Renal cortex interstitium (tissue), 11 donors: ENCODE results near the gene PHRF1. TPM values are rescaled to one million over a fixed set of nuclear protein-coding genes. Genes with fewer than 3 reads are reported as not detected.

ENCODE experiments used
- DNase-seq, 11 donors: peaks; one replicate each; pipeline ENCODE4 v3.0.0-alpha.2; 2013; ENCODE audit warnings: low read depth in 9 of 11, low spot score in 4 of 11; ENCODE audit errors: extremely low read depth in 1 of 11
- polyA plus RNA-seq, 3 donors: library from polyadenylated mRNA; unstranded; fragments of 120-200 nt; gene quantifications; one replicate each; pipeline ENCODE4 v1.2.1, GENCODE V29; 2013; ENCODE audit not compliant: insufficient read length in 3 of 3

Gene PHRF1
- polyA plus RNA-seq, 3 donors: 18.6 to 27.7 (median 27.0) TPM

DNA sequence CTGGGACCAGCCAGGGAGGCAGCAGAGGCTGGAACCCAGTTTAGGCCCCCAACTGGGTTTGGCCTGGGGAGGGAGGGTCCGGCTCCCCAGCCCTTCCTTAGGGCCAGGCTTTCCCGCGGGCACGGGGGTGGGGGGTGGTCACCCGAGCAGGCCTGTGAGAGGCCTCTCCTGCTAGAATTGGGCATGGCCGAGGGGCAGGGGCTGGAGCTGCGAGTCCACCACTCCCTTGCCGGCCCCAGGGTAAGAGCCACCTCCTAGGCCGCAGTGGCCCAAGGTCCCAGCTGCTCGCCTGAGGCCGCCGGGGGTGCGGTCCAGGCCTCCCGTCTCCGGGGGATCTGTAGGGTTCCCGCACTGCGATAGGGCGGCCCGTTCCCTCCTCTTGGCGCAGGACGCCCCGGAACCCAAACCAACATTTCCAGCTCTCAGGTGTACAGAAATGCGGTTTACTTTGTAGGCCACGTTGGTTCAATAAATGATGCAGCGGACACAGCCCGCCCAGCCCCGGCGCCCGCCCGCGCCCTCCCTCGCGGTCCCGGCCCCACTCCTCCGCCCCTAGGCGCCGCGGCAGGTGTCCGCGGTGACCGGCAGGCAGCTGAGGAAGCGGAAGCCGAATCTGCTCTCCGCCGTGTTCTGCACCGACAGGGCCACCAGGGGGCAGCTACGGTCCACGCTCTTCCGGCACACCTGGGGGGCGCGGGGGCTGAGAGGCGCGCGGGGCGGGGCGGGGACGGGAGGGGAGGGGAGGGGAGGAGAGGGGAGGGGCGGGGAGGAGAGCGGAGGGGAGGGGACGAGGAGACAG, 21.6 kb upstream of the PHRF1 start:
- peak in 4 of 11 donors; percentile 54 to 76 (median 64) for DNase-seq

DNA sequence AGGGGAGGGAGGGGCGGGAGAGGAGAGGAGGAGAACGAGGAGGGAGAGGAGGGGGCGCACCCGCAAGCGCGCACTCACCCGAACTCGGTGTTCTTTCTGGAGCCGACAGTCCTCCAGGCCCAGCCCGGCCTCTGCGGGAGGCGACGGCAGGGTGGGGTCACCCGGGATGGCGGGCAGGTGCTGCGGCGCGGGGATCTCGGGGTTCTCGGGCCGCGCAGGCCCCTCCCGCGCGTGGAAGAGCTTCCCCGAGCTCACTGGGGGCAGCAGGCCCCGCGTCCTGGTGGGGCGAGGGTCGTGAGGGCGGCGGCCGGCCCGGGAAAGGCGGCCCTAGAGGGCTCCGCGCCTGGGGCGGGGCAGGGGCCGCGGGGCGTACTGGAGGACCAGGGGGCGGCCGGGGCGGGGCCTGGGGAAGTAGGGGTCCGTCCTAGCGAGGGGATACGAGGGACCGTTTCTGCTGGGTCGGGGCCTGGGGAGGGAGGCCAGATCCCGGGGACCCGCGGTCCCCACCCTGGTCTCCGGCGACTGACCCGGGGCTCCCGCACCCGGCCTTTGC, 21.0 kb upstream of the PHRF1 start:
- no peak for DNase-seq

DNA sequence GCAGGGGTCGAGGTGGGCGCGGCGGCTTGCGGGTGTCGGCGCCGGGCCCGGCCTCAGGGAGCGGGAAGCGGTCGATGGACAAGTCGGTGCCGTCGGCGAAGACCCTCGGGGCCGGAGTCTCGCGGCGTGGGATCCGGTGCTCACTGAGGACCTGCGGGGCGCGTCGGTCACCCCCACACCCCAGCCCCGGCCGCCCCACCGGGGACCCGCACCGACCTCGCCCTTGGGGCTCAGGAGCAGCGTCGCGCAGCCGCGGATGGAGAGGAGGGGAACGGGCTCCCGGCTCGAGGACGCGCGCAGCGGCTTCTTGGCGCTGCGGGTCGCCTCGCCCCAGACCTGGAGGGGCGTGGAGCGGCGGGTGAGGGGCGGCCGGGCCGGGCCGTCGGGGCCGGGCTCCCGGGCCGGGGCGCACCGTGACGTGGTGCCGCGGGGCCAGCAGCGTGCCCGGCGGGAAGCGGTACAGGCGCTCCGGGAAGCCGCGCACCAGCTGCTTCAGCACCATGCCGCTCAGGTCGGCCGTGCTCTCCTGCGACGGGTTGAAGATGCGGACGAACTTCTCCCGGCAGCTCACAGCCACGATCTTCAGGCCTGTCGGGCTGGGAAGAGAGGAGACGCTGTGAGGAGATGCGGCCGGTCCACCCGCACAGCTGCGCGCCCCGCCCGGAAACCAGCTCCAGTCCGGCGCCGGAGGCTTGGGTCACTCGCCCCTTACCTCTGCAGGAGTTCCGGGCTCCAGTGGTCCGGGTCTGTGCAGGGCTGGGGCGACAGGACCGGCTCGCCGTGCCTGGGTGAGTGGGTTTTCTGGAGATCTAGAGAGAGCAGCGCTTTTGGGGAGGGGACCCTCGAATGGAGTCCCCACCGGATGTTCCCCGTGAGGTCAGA, 20.2 kb upstream of the PHRF1 start:
- no peak for DNase-seq

DNA sequence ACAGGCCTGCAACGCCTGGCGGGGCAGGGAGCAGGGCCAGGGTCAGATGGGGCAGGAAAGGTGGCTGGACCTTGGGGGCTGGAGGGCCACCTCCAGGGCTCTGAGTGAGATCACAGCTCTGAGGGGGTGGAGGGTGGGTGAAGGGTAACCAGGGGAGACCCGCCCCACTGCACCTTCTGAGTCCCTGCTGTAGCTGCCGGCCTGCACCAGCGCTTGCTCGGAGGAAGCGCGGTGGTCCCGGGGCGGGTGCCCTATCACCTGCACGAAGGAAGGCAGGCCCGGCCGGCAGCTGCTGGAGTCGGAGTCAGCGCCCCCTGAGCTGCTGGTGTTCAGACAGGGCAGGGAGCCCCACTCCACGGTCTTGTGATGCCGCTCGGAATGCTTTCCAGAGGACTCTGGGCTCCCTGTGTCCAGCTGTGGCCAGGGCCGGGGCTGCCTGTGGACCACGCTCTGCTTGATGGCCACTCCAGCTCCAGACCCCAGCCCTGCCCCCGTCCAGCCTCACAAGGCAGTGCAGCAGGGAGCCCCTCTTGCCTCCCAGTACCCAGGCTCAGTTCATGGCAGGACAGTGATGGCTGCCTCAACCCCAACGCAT, 19.5 kb upstream of the PHRF1 start:
- no peak for DNase-seq

DNA sequence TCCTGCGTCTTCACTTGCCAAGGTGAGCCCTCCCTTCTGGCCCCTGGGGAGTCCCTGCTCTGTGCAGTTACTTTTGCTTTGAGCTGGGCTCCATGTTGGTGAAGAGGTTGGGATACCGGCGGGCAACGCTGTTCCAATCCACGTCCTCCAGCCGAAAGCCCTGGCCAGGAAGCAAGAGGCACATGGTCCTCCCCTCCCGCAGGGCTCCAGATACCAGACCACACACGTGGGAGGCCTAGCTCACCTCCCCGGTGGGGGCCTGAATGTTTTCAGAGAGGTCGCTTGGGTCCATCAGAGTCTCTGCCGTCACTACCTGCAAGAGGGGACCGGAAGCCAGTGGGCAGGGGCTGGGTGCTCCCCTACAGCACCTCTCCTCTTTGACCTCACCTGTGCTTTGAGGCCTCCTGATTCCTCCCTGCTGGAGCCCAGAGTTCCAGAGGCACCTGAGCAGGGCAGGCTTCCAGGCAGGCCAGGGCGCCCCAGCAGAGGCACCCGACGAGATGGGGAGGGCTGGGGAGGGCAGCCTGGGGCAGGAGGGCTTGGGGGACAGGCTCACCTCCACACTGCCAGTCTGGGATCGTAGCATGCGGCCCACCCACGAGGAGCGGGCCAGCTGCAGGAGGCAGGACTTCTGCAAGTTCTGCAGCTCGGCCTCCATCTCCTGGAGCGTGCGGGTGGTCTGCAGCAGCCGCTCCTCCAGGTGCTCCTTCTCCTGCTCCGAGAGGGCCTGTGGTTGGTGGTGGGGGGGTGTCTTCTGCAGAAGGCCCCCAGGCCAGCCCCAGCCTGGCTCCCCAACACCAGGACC, 18.7 kb upstream of the PHRF1 start:
- no peak for DNase-seq

DNA sequence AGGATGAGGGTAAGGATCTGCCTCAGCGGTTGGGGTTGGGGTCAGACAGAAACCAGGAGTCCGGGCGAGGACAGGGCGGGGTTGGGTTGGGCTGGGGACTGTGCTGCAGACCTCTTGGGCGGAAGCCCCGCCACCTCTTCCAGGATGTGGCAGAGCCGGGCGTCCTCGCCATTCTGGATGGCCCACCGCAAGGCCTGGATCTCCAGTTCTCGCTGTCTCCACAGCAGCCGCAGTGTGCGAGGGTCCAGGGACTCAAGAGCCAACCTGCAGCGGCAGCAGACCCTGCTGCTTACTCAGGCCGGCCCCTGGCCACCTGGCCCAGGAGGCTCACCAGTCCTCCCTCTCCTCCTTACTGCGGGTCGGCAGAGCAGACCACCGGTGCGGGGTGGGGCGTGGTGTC, 17.8 kb upstream of the PHRF1 start:
- no peak for DNase-seq

DNA sequence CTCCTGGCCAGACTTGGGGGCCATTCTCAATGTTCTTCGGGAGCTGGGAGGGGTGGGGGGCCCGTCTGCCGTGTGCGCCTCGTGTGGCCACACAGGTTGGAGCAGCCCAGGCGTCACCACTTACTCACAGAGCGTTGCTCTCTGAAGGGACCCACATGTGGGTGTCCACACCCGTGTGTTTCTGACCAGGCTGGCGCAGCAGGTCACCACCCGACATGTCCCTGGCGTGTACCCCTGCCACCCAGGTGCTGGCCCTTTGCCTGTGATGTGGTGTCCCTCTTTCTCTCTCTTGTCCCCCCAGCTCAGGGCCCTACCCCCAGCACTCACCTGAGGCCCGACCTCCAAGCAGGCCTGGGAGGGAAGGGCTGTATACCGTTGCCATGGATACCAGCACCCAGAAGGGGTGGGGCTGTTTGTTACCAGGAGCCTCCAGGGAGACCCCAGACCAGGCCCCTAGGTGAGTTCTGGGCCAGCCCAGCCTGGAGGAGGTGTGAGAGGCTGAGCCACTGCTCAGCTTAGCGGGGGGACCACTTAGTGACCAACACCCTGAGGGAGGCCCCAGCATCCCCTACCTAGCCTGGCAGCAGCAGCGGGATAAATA, 17.1 kb upstream of the PHRF1 start:
- no peak for DNase-seq

DNA sequence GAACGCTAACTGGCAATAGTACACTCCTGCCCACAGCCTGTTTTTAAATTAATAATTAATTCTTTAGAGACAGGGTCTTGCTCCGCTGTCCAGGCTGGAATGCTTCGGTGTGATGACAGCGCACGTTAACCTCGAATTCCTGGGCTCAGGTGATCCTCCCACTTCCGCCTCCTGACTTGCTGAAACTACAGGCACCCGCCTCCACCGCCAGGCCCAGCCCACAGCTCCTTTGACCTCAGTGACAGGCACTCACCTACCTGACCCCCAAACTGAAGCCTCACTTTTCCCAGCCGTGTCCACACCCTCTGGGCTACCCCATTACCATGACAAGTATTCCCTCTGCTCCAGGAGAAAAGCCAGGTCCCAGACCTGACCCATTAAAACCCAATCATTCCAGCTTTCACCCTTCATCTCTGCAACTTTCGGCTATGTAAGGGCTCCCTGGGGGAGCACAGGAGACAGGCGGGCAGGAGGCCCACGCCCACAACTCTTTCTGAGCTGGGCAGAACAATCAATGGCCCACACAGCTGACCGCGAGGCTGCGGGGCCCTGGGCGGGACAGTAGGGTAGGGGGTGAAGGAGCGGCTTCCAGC, 16.5 kb upstream of the PHRF1 start:
- DNase-seq: no peak

DNA sequence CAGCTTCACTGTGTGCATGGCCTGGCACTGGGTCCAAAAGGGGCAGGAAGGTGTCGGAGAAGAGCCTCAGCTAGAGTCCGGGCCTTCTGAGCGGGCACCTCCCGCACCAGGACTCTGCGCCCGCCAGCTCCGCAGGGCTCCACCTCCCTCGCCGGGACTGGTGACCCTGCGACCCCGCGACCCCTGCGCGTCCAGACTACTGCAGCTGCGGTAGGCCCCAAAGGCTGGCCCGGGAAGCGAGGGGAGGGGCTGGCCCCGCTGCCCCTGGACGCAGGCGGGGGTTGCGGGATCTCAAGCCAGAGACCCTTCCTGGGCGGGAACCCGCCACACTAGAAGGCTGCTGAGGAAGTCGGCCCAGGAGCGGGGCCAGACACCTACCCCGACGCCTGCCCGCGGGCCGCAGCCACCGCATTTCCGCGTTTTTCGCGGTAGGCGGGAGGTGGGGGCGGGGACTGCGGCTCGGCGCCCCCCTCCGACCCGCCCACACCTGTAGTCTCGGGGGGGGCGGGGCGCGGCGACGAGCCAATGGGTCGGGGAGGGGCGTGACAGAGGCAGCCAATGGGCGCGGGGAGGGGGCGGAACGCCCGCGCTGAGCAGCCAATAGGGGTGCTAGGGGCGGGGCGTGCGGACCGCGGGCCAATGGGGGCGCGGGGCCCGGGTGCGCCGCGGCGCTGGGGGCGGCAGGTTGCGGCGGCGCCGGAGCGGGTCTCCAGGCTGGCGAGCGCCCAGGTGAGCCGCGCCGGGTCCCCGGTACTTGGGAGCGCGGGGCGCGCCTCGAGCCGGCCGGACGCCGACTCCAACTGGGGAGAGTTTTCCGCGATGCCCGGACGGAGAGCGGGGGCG, 15.7 kb upstream of the PHRF1 start, which contains the start of the genes LMNTD2 and RASSF7:
Gene LMNTD2, minus strand, starts transcription at position 434 of the 843 bp plus-strand sequence. Its CDS starts 22 bp downstream, at position 412.
Gene RASSF7, plus strand, starts transcription at position 666 of the 843 bp plus-strand sequence. CDS start 799 bp downstream, outside the sequence.
- DNase-seq: peak in 8 of 11 donors; percentile 72 to 88 (median 80)

DNA sequence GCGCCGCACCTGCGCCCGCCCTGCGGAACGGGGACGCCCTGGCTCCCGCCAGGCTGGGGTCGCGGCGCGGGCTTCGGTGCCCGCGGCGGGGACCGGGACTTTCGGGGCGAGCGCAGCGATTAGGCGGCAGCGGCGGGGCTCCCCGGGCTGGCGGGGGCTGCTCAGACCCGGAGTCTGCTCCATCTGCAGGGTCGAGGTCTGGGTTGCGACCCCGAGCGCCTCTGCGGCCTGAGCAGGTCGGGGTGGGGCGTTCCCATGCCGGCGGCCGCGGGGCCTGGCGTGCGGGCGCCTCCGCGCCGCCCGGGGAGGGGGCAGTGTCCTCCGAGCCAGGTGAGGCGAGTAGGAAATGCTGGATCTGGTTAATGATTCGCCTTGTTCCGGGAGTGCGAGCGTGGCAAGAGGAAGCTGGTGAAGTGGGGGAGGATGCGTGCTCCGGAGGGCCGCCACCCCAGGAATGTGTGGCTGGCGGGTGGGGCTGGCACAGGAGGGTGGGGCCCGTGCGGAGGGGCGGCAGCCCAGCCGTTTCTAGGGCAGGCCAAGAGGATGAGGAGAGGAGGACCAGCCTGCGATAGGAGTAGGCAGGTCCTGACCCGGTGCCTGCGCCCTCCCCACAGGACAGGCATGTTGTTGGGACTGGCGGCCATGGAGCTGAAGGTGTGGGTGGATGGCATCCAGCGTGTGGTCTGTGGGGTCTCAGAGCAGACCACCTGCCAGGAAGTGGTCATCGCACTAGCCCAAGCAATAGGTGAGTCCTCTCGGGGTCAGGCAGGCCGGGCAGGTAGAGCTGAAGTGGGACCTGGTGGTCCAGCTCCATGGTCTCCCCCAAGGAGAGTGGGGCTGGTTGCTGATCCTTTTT, 14.9 kb upstream of the PHRF1 start:
- DNase-seq: peak in 7 of 11 donors; percentile 56 to 87 (median 71)

DNA sequence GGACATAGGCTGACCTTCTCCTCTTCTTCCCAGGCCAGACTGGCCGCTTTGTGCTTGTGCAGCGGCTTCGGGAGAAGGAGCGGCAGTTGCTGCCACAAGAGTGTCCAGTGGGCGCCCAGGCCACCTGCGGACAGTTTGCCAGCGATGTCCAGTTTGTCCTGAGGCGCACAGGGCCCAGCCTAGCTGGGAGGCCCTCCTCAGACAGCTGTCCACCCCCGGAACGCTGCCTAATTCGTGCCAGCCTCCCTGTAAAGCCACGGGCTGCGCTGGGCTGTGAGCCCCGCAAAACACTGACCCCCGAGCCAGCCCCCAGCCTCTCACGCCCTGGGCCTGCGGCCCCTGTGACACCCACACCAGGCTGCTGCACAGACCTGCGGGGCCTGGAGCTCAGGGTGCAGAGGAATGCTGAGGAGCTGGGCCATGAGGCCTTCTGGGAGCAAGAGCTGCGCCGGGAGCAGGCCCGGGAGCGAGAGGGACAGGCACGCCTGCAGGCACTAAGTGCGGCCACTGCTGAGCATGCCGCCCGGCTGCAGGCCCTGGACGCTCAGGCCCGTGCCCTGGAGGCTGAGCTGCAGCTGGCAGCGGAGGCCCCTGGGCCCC, 14.1 kb upstream of the PHRF1 start:
- no peak for DNase-seq

DNA sequence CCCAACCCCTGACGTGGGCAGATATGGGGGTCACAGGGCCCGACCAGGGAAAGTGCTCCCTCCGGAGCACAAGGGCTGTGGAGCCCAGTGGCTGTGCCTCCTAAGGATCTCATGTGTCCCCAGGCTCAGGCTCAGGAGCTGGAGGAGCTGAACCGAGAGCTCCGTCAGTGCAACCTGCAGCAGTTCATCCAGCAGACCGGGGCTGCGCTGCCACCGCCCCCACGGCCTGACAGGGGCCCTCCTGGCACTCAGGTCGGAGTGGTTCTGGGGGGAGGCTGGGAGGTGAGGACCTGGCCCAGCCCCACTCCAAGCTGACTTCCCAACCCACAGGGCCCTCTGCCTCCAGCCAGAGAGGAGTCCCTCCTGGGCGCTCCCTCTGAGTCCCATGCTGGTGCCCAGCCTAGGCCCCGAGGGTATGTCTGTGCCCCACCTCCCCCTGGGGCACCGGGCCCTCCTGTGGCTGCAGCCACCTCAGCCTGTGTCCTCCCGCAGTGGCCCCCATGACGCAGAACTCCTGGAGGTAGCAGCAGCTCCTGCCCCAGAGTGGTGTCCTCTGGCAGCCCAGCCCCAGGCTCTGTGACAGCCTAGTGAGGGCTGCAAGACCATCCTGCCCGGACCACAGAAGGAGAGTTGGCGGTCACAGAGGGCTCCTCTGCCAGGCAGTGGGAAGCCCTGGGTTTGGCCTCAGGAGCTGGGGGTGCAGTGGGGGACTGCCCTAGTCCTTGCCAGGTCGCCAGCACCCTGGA, 13.0 kb upstream of the PHRF1 start:
- DNase-seq: no peak

DNA sequence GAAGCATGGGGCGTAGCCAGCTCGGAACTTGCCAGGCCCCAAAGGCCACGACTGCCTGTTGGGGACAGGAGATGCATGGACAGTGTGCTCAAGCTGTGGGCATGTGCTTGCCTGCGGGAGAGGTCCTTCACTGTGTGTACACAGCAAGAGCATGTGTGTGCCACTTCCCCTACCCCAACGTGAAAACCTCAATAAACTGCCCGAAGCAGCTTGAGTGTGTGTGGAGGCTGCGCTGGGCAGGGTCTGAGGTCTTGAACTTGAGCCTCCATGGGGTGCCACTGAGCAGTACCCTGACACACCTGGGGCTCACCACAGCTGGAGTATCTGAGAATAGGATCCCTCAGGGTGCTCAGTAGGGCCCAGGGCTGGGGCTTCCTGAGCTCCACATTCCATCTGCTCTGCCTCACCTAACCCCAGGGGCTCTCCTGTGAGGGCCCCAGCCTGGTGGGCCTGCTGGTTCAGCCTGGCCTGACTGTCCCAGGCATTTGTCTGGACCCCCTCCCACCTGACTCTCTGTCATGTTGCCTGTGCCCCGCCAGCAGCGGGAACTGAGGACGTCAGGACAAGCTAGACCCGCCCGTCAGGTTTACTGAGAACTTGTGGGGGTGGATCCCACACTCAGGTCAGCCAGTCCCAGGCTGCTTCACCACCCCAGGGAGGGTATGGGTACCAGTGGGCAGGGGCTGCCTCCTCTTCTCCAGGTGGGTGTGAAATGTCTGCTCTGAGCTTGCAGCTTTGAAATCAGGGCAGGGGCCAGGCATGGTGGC, 12.3 kb upstream of the PHRF1 start:
- DNase-seq: no peak

DNA sequence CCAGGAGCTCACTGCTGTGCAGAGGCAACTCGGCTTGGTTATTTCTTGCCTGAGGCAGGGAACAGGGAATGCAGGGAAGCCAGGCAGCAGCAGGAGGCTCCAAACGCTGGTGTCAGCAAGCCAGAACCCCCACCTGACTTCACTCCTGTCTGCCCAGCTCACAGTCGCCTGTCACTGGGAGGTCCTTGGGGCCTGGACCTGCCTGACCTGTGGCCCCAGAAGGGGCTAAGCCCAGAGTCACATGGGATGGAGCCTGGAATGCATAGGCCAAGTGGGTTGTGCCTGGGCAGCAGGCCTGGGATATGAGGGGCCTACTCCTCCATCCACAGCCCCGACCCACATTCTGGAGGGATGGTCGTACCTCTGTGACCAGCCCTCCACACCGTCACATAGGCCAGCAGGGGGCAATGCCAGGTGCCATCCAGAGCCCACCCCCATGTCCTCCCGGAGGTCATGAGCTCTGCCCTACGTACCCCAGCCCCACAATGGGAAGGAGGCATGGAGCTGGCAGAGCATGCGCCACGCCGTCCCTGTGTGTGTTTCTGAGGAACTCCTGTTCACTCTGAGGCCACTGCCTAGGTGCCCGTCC, 10.3 kb upstream of the PHRF1 start:
- no peak for DNase-seq
